HepG2 (cell line): Measurements from ENCODE around the gene SH3BP2. TPM values are rescaled to one million over a fixed set of nuclear protein-coding genes. Genes with fewer than 3 reads are reported as not detected.

Experiments
- AHR ChIP-seq: IDR thresholded peaks from 2 replicates; pipeline ENCODE4 v1.6.1; 2018; ENCODE audit warnings: missing genetic modification reagents, missing compliant biosample characterization
- ARNT2 ChIP-seq: sonication (generic); formaldehyde crosslinking; IDR thresholded peaks from 2 replicates; pipeline ENCODE4 v1.8.0; 2022; ENCODE audit warnings: mild to moderate bottlenecking, low read depth, missing genetic modification reagents, moderate library complexity
- BATF2 ChIP-seq: sonication (generic); formaldehyde crosslinking; IDR thresholded peaks from 2 replicates; pipeline ENCODE4 v1.8.0; 2022; ENCODE audit warnings: mild to moderate bottlenecking, missing genetic modification reagents, moderate library complexity
- CTCF ChIP-seq: sonication (generic); formaldehyde crosslinking; IDR thresholded peaks from 2 replicates; pipeline ENCODE4 v1.5.0; 2020; ENCODE audit warnings: mild to moderate bottlenecking, missing genetic modification reagents, moderate library complexity
- KMT2A ChIP-seq: sonication (generic); formaldehyde crosslinking; IDR thresholded peaks from 2 replicates; pipeline ENCODE4 v1.4.0; 2020; ENCODE audit warnings: missing genetic modification reagents
- NR1H2 ChIP-seq: sonication (generic); formaldehyde crosslinking; IDR thresholded peaks from 2 replicates; pipeline ENCODE4 v1.8.1; 2022; ENCODE audit warnings: low read depth, missing genetic modification reagents, borderline replicate concordance
- RORA ChIP-seq: sonication (generic); formaldehyde crosslinking; IDR thresholded peaks from 2 replicates; pipeline ENCODE4 v1.5.0; 2020; ENCODE audit warnings: mild to moderate bottlenecking, missing genetic modification reagents, moderate library complexity
- SCMH1 ChIP-seq: sonication (generic); formaldehyde crosslinking; IDR thresholded peaks from 2 replicates; pipeline ENCODE4 v1.9.0; 2021; ENCODE audit warnings: missing genetic modification reagents, mild to moderate bottlenecking, borderline replicate concordance
- ZFP37 ChIP-seq: sonication (generic); formaldehyde crosslinking; IDR thresholded peaks from 2 replicates; pipeline ENCODE4 v1.4.0; 2020; ENCODE audit warnings: missing genetic modification reagents, borderline replicate concordance
- ZFP82 ChIP-seq: sonication (generic); formaldehyde crosslinking; IDR thresholded peaks from 2 replicates; pipeline ENCODE4 v1.5.1; 2020; ENCODE audit warnings: mild to moderate bottlenecking, missing genetic modification reagents, borderline replicate concordance
- ZFY ChIP-seq: sonication (generic); formaldehyde crosslinking; IDR thresholded peaks from 2 replicates; pipeline ENCODE4 v1.4.0; 2020; ENCODE audit warnings: missing genetic modification reagents
- ZNF367 ChIP-seq: sonication (generic); formaldehyde crosslinking; IDR thresholded peaks from 2 replicates; pipeline ENCODE4 v1.4.0; 2020; ENCODE audit warnings: missing genetic modification reagents, borderline replicate concordance
- ZNF501 ChIP-seq: sonication (generic); formaldehyde crosslinking; IDR thresholded peaks from 2 replicates; pipeline ENCODE4 v1.5.1; 2020; ENCODE audit warnings: mild to moderate bottlenecking, moderate library complexity, missing genetic modification reagents
- ZNF552 ChIP-seq: sonication (generic); formaldehyde crosslinking; IDR thresholded peaks from 2 replicates; pipeline ENCODE4 v1.9.0; 2022; ENCODE audit warnings: missing genetic modification reagents, mild to moderate bottlenecking, borderline replicate concordance
- ZNF800 ChIP-seq: sonication (generic); formaldehyde crosslinking; IDR thresholded peaks from 2 replicates; pipeline ENCODE4 v1.4.0; 2020; ENCODE audit warnings: missing genetic modification reagents
- ZNF850 ChIP-seq: sonication (generic); formaldehyde crosslinking; conservative IDR thresholded peaks from 2 replicates; pipeline ENCODE4 v1.9.0; 2021; ENCODE audit warnings: mild to moderate bottlenecking, missing genetic modification reagents
- ZSCAN25 ChIP-seq: sonication (generic); formaldehyde crosslinking; IDR thresholded peaks from 2 replicates; pipeline ENCODE4 v1.8.0; 2022; ENCODE audit warnings: mild to moderate bottlenecking, missing genetic modification reagents
- polyA plus RNA-seq, 8 experiments: library from polyadenylated mRNA; depleted of rRNA in 3 of 8; stranded (reverse) in 7 of 8; unstranded in 1 of 8; fragments of >200 nt; fragmentation: Illumina TruSeq in 4 of 8; extraction: Trizol in 4 of 8; gene quantifications; 2 replicates each; pipeline versions ENCODE4 v1.2.1 to v1.2.3, GENCODE V29; 2011 to 2016; ENCODE audit warnings: low read depth in 4 of 8, missing spikeins in 1 of 8, mixed read lengths in 1 of 8; ENCODE audit not compliant: insufficient read depth in 1 of 8
- total RNA-seq, 5 experiments: library from RNA; depleted of rRNA; stranded (reverse); fragments of >200 nt; fragmentation: Illumina TruSeq; extraction: Trizol; gene quantifications; 2 replicates each; pipeline ENCODE4 v1.2.3, GENCODE V29; 2016; ENCODE audit warnings: low read depth in 1 of 5
- TF ChIP-seq, protein P1 (sequence below): sonication (generic); formaldehyde crosslinking; IDR thresholded peaks from 2 replicates; pipeline ENCODE4 v1.8.0; 2023; ENCODE audit warnings: mild to moderate bottlenecking, missing genetic modification reagents
- TF ChIP-seq, protein P2 (sequence below): sonication (generic); formaldehyde crosslinking; IDR thresholded peaks from 2 replicates; pipeline ENCODE4 v1.4.0; 2020; ENCODE audit warnings: mild to moderate bottlenecking, missing genetic modification reagents
- TF ChIP-seq, protein P3 (sequence below): sonication (generic); formaldehyde crosslinking; IDR thresholded peaks from 2 replicates; pipeline ENCODE4 v1.4.0; 2020; ENCODE audit warnings: low read depth, mild to moderate bottlenecking, missing genetic modification reagents

Gene SH3BP2
- total and polyA plus RNA-seq, 2 of the 13 experiments (the other 11 are each of a cell fraction or from before 2014, with no cell fraction given) = 16.9 to 34.5 TPM

GRCh38 chr4:2800691-2801596, 8.1 kb downstream of the SH3BP2 start (continued):
- TF ChIP-seq, protein P1, sequence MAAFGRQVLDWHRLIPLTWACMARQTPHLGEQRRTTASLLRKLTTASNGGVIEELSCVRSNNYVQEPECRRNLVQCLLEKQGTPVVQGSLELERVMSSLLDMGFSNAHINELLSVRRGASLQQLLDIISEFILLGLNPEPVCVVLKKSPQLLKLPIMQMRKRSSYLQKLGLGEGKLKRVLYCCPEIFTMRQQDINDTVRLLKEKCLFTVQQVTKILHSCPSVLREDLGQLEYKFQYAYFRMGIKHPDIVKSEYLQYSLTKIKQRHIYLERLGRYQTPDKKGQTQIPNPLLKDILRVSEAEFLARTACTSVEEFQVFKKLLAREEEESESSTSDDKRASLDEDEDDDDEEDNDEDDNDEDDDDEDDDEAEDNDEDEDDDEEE (CRISPR knock-in tag) = 0 out of 2 replicates have a peak, but pooled peaks have one; percentile 63
- TF ChIP-seq ZNF850 (CRISPR knock-in tag) (no peak), ZFY (CRISPR knock-in tag) (peak; percentile 89), ZNF800 (CRISPR knock-in tag) (no peak), ZNF367 (CRISPR knock-in tag) (no peak), NR1H2 (CRISPR knock-in tag) (no peak), CTCF (no peak), ZFP82 (CRISPR knock-in tag) (no peak), ARNT2 (CRISPR knock-in tag) (peak; percentile 90; the same call in 1 of the 2 replicates), ZNF552 (CRISPR knock-in tag) (no peak), SCMH1 (CRISPR knock-in tag) (no peak), BATF2 (CRISPR knock-in tag) (no peak), AHR (CRISPR knock-in tag) (no peak), ZFP37 (CRISPR knock-in tag) (peak; percentile 23; the same call in 1 of the 2 replicates), ZSCAN25 (CRISPR knock-in tag) (peak; percentile 100), ZNF501 (CRISPR knock-in tag) (no peak; the same call in 1 of the 2 replicates), RORA (CRISPR knock-in tag) (no peak), KMT2A (CRISPR knock-in tag) (0 out of 2 replicates have a peak, but pooled peaks have one; percentile 39)
- TF ChIP-seq, protein P2, sequence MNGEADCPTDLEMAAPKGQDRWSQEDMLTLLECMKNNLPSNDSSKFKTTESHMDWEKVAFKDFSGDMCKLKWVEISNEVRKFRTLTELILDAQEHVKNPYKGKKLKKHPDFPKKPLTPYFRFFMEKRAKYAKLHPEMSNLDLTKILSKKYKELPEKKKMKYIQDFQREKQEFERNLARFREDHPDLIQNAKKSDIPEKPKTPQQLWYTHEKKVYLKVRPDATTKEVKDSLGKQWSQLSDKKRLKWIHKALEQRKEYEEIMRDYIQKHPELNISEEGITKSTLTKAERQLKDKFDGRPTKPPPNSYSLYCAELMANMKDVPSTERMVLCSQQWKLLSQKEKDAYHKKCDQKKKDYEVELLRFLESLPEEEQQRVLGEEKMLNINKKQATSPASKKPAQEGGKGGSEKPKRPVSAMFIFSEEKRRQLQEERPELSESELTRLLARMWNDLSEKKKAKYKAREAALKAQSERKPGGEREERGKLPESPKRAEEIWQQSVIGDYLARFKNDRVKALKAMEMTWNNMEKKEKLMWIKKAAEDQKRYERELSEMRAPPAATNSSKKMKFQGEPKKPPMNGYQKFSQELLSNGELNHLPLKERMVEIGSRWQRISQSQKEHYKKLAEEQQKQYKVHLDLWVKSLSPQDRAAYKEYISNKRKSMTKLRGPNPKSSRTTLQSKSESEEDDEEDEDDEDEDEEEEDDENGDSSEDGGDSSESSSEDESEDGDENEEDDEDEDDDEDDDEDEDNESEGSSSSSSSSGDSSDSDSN (CRISPR knock-in tag) = peak; percentile 97
- TF ChIP-seq, protein P3, sequence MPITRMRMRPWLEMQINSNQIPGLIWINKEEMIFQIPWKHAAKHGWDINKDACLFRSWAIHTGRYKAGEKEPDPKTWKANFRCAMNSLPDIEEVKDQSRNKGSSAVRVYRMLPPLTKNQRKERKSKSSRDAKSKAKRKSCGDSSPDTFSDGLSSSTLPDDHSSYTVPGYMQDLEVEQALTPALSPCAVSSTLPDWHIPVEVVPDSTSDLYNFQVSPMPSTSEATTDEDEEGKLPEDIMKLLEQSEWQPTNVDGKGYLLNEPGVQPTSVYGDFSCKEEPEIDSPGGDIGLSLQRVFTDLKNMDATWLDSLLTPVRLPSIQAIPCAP (CRISPR knock-in tag) = no peak
